Cardiac fibroblast (primary cell): ENCODE results near the gene ARMC6.

Source experiments
- DNase-seq, 2 donors: peaks; one replicate each; pipeline versions ENCODE4 v3.0.0 to v3.0.0-alpha.2; 2010; ENCODE audit warnings: low read depth in 2 of 2
- H3K4me3 ChIP-seq, 2 donors: replicated peaks in 1 of 2; 1 replicate in 1 of 2; 2 replicates in 1 of 2; pipeline ENCODE4 v1.5.1; 2011; ENCODE audit warnings: low read depth in 2 of 2, low read length in 2 of 2, mild to moderate bottlenecking in 2 of 2, moderate library complexity in 1 of 2
- CTCF ChIP-seq: IDR thresholded peaks from one replicate; pipeline ENCODE4 v1.5.1; 2011; ENCODE audit warnings: low read depth, mild to moderate bottlenecking, low read length, inconsistent platforms

The ARMC6 gene

GRCh38 chr19:19042732-19043280 is 9.4 kb downstream of the ARMC6 start:
- no peak overlapping the region for H3K4me3 ChIP-seq
- no peak for DNase-seq
- no peak for TF ChIP-seq CTCF

GRCh38 chr19:19043481-19043880 is 10.1 kb downstream of the ARMC6 start:
- no peak for DNase-seq
- no peak overlapping the region for H3K4me3 ChIP-seq
- no peak for TF ChIP-seq CTCF

GRCh38 chr19:19043881-19044280 is 10.5 kb downstream of the ARMC6 start:
- DNase-seq, result no peak
- no peak for TF ChIP-seq CTCF
- H3K4me3 ChIP-seq, result no peak overlapping the region

- no peak overlapping the region for H3K4me3 ChIP-seq
- TF ChIP-seq CTCF, result no peak
- peak in 1 of 2 donors; percentile 34 for DNase-seq
These were observed 16.0 kb downstream of the ARMC6 start for GRCh38 chr19:19049406-19049805.

DNA sequence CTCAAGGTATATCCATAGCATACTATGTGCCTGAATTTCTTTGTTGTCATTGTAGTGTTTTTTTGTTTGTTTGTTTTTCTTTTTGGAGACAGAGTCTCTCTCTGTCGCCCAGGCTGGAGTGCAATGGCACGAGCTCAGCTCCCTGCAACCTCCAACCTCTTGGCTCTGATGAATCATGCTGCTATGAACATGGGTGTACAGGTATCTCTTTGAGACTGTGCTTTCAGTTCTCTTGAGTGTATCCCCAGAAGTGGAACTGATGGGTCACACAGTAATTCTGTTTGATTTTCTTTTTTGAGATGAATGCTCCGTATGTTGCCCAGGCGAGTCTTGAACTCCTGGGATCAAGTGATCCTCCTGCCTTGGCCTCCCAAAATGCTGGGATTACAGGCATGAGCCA is 16.7 kb downstream of the ARMC6 start:
- H3K4me3 ChIP-seq, result no peak overlapping the region
- no peak for TF ChIP-seq CTCF
- DNase-seq, result no peak

GRCh38 chr19:19050731-19051130 is 17.3 kb downstream of the ARMC6 start:
- no peak overlapping the region for H3K4me3 ChIP-seq
- DNase-seq, result no peak
- TF ChIP-seq CTCF, result no peak
